Bronchial smooth muscle cell (primary cell): ENCODE results near the gene C20orf96. TPM values are rescaled to one million over a fixed set of nuclear protein-coding genes. Genes with fewer than 3 reads are reported as not detected.

Experiments used
- total RNA-seq: library from RNA; depleted of rRNA; stranded (reverse); fragments of >200 nt; gene quantifications from 2 replicates; pipeline ENCODE4 v1.2.1, GENCODE V29; 2014

Gene C20orf96
- 3.2 and 3.6 TPM in 2 replicates for total RNA-seq

GRCh38 chr20:290084-290831 lies at the start of gene C20orf96:
TSS of gene C20orf96 (minus strand) at chr20:290750. CDS start at chr20:290610, 140 bp downstream.

GRCh38 chr20:325045-325888 lies 34.7 kb upstream of the C20orf96 start, which contains the start of gene SOX12:
TSS of gene SOX12 (plus strand) at chr20:325552. CDS start at chr20:325925, 373 bp downstream.

GRCh38 chr20:297098-297924 lies 6.8 kb upstream of the C20orf96 start, which contains the start of gene ZCCHC3:
TSS of gene ZCCHC3 (plus strand) at chr20:297570. CDS start at chr20:297587, 17 bp downstream.

GRCh38 chr20:257419-257818 lies 33.1 kb downstream of the C20orf96 start, which contains the start of gene DEFB132:
TSS of gene DEFB132 (plus strand) at chr20:257724. CDS start at chr20:257779, 55 bp downstream.

GRCh38 chr20:226958-227357 lies 63.6 kb downstream of the C20orf96 start, which contains the start of gene DEFB129:
TSS of gene DEFB129 (plus strand) at chr20:227258. CDS start at chr20:227289, 31 bp downstream.

Other genes with a start within 250 kb of the C20orf96 start
- gene DEFB125, start 203.1 kb downstream of the C20orf96 start, total RNA-seq, result not detected in 2 replicates
- gene DEFB126, start 148.2 kb downstream of the C20orf96 start, total RNA-seq, result not detected in 2 replicates
- gene DEFB127, start 133.3 kb downstream of the C20orf96 start, total RNA-seq, result not detected in 2 replicates
- not detected in 2 replicates for gene DEFB128, start 101.0 kb downstream of the C20orf96 start, total RNA-seq
- gene DEFB129, start 63.5 kb downstream of the C20orf96 start, total RNA-seq, result not detected in 2 replicates
- not detected in 2 replicates for gene DEFB132, start 33.0 kb downstream of the C20orf96 start, total RNA-seq
- 12.1 TPM in 2 replicates for gene ZCCHC3, start 6.8 kb upstream of the C20orf96 start, total RNA-seq
- gene SOX12, start 34.8 kb upstream of the C20orf96 start, total RNA-seq, result 3.1 and 4.1 TPM in 2 replicates
- gene NRSN2, start 56.4 kb upstream of the C20orf96 start, total RNA-seq, result 25.2 and 26.2 TPM in 2 replicates
- 16.1 and 64.2 TPM in 2 replicates for gene TRIB3, start 90.0 kb upstream of the C20orf96 start, total RNA-seq
- 52.3 and 55.4 TPM in 2 replicates for gene RBCK1, start 117.5 kb upstream of the C20orf96 start, total RNA-seq
- gene TBC1D20, start 171.8 kb upstream of the C20orf96 start, total RNA-seq, result 21.6 and 33.9 TPM in 2 replicates